RWPE1 (cell line): ENCODE measurements around the gene RNASEH2B.

ENCODE experiments used
- CTCF ChIA-PET: fragments of 350-600 bp; sonication (Branson Sonifier 250); formaldehyde crosslinking; extraction: SDS; loops from one replicate; lab custom pipeline; 2021; lab: Yijun Ruan, JAX
- POLR2A ChIA-PET: fragments of 400-600 bp; formaldehyde crosslinking; extraction: SDS; loops from one replicate; lab custom pipeline; 2020; ENCODE audit warnings: antibody characterized with exemption; ENCODE audit not compliant: low non-redundant PET; lab: Yijun Ruan, JAX
- DNase-seq: peaks from one replicate; pipeline ENCODE4 v3.0.0; 2012; ENCODE audit warnings: low spot score
- H3K27ac ChIP-seq: fragments of 450-650 bp; 2 replicates; pipeline ENCODE4 v1.5.1; 2017
- TF ChIP-seq, protein P1 (sequence below): fragments of 450-650 bp; conservative IDR thresholded peaks from 2 replicates; pipeline ENCODE4 v1.5.1; 2017; ENCODE audit warnings: low read depth, mild to moderate bottlenecking

Gene RNASEH2B

DNA sequence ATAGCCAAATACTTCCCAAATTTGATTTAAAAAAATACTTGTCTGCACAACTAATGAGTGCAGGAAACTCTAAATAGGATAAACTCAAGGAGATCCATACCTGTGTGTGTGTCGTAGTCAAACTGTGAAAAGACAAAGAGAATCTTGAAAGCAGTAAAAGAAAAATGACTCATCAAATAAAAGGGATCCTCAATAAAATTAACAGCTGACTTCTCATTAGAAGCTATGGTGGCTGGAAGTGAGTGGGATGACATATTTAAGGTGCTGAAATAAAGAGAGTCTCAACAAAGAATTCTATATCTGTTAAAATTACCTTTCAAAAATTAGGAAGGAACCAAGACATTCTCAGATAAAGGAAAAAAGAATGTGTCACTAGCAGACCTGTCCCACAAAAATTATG, 13.7 kb downstream of the RNASEH2B start:
- ChIA-PET POLR2A (no interaction called here), CTCF (no interaction called here)
- H3K27ac ChIP-seq, result no peak overlapping the region
- no peak for DNase-seq
- TF ChIP-seq, protein P1, sequence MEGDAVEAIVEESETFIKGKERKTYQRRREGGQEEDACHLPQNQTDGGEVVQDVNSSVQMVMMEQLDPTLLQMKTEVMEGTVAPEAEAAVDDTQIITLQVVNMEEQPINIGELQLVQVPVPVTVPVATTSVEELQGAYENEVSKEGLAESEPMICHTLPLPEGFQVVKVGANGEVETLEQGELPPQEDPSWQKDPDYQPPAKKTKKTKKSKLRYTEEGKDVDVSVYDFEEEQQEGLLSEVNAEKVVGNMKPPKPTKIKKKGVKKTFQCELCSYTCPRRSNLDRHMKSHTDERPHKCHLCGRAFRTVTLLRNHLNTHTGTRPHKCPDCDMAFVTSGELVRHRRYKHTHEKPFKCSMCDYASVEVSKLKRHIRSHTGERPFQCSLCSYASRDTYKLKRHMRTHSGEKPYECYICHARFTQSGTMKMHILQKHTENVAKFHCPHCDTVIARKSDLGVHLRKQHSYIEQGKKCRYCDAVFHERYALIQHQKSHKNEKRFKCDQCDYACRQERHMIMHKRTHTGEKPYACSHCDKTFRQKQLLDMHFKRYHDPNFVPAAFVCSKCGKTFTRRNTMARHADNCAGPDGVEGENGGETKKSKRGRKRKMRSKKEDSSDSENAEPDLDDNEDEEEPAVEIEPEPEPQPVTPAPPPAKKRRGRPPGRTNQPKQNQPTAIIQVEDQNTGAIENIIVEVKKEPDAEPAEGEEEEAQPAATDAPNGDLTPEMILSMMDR, result no peak

DNA sequence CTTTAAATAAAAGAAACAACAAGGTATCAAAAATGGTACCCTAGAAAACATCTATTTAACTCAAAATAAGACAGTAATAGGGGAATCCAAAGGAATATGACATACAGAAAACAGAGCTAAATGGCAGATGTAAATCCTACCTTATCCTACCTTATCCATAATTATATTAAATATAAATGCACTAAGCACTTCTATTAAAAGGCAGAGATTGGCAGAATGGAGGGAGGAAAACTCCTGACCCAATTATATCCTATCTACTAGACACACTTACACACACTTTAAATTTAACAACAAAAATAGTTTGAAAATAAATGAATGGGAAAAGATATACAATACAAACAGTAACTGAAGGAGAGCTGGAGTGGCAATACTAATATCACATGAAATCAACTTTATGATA, 14.4 kb downstream of the RNASEH2B start:
- POLR2A ChIA-PET, result no interaction called here
- DNase-seq, result no peak
- CTCF ChIA-PET, result no interaction called here
- TF ChIP-seq, protein P1, result no peak
- no peak overlapping the region for H3K27ac ChIP-seq

DNA sequence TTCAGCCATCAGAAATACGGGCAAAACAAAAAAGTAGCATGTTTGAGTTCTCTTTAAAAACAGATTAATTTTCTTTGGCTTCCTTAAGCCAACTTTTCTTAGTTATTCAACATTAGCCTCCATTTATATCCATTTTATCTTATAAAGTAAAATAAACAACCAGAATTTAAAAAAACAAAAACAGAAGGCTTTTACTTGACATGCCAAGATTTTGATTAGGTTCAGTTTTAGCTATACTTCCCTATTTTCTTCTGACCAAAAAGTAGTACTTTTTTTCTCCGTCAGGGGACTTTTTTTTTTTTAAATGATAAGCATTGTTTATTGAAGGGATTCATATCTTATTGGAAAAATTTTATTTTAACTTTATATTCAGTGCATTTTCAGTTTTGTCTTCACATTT, 18.1 kb downstream of the RNASEH2B start:
- H3K27ac ChIP-seq, result no peak overlapping the region
- ChIA-PET CTCF (interaction anchor here (0.7 kb wide), 1 partner anchor 941 kb away, joined by 9 read pairs; no protein-coding TSS in a partner anchor), POLR2A (no interaction called here)
- DNase-seq, result no peak
- TF ChIP-seq, protein P1, result no peak

DNA sequence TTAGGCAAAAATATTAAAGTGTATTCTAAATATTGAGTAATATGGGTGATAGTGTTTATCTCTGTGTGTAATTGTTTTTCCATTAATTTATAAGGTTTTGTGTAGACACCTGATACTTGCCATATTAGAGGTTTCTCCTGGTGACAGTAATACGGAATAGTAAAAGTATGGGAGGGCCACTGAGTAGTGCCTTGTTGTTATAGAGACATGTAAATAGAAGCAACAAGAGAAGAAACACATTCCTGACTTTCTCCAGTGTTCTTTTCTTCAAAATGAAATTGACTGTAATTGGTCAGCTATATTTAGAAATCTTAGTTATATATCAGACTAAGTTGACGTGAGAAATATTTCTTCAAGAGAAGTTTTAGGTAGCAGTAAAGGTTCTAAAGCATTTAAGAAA, 18.5 kb downstream of the RNASEH2B start:
- ChIA-PET POLR2A (no interaction called here), CTCF (interaction anchor here (0.7 kb wide), 1 partner anchor 941 kb away, joined by 9 read pairs; no protein-coding TSS in a partner anchor)
- DNase-seq, result no peak

DNA sequence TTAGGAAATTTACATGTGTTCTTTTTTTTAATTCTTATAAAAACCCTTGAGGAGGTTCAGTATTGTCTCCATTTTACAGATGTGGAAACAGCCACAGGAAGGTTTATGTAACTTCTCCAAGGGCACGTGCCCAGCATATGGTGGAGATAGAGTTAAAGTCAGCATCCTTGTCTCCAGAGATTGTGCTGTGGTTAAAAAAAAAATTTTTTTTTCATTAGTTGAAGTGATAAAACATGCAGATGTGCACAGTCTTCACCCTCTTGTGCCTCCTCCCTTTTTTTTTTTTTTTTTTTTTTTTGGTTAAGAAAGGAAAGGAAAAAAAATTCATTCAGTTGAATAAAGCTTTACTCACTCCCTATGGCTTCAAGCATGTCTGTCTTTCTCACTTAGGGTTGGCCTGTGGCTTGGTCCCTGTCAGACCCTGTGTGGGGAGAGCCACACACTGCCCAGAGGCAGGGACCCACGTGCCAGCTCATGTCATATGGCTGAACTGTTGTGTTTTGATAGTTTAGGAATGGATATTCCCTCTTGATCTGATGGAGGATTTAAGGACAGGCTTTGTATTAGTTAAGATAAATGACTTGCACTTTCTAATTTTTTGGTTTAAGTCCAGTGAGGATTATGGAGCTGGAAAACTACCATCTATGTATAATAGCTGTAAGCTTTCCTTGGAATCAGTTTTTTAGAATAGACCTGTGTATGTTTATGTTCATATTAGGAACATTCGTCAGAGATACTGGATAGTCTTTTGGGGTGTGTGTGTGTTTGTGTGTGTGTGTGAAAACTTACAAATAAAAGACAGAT, 19.3 kb downstream of the RNASEH2B start:
- no peak for DNase-seq
- ChIA-PET CTCF (interaction anchor here (0.6 kb wide), 1 partner anchor 17 kb away, joined by 3 read pairs; no protein-coding TSS in a partner anchor), POLR2A (no interaction called here)
- TF ChIP-seq, protein P1, result no peak
- H3K27ac ChIP-seq, result no peak overlapping the region

More for the DNA sequence above, 18.5 kb downstream of the RNASEH2B start:
- TF ChIP-seq, protein P1, result no peak
- no peak overlapping the region for H3K27ac ChIP-seq

DNA sequence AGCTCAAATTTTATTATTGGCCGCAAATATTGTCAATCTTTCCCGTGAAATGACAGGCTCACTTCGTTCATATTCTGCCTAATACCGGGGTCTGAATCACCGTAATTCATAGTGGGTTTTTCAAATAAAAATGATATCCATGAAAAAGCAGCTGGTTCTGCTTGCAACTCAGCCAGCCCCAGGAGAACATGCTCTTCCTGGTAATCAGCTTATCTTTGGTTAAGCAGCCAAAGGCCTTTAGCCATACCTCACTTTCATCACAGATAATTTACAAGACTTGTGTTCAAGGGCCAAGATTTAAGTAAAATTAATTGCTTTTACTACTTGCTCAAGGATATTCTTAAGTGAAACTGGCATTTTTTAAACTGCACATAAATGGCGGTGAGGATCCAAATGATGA, 22.5 kb downstream of the RNASEH2B start:
- CTCF ChIA-PET, result interaction anchor here (0.5 to 0.6 kb wide), 2 partner anchors 54 to 323 kb away, joined by 3 to 4 read pairs; no protein-coding TSS in a partner anchor
- H3K27ac ChIP-seq, result no peak overlapping the region
- TF ChIP-seq, protein P1, result no peak
- DNase-seq, result no peak
- POLR2A ChIA-PET, result interaction anchor here (0.6 kb wide), 1 partner anchor 20 kb away, joined by 3 read pairs; no protein-coding TSS in a partner anchor
